SK-N-SH (cell line): ENCODE data around the gene BTG4. TPM values are rescaled to one million over a fixed set of nuclear protein-coding genes. Genes with fewer than 3 reads are reported as not detected.

Experiments
- CTCF ChIA-PET: fragments of 300-600, 350-600 bp; formaldehyde crosslinking; extraction: SDS; loops from one replicate; lab custom pipeline; 2021; lab: Yijun Ruan, JAX
- POLR2A ChIA-PET: fragments of 350-600 bp; sonication (Branson Sonifier 250); formaldehyde crosslinking; extraction: SDS; loops from one replicate; lab custom pipeline; 2020; ENCODE audit warnings: antibody characterized with exemption, inconsistent platforms; lab: Yijun Ruan, JAX
- DNase-seq: peaks from one replicate; pipeline ENCODE4 v3.0.0; 2012
- H2AFZ ChIP-seq: fragments of 200-600 bp; sonication (generic); 2 replicates; pipeline ENCODE4 v1.8.1; 2016; ENCODE audit warnings: antibody characterized with exemption, mild to moderate bottlenecking, low read depth
- H3F3A ChIP-seq: fragments of 200-600 bp; sonication (generic); replicated peaks from 2 replicates; pipeline ENCODE3; 2016; ENCODE audit warnings: antibody characterized with exemption, mild to moderate bottlenecking; ENCODE audit not compliant: insufficient read depth
- H3K27ac ChIP-seq, 2 experiments: fragments of 200-500 bp in 1 of 2; fragments of 200-600 bp in 1 of 2; sonication (Bioruptor generic) in 1 of 2; sonication (generic), shearing (Covaris generic) in 1 of 2; 2 replicates each; pipeline versions ENCODE4 v1.5.1 to v1.6.1; 2014 to 2016; ENCODE audit warnings: low read depth in 2 of 2, inconsistent platforms in 1 of 2, low read length in 1 of 2, mild to moderate bottlenecking in 1 of 2, mixed read lengths in 1 of 2
- H3K27me3 ChIP-seq: fragments of 200-600 bp; sonication (generic), shearing (Covaris generic); 2 replicates; pipeline ENCODE4 v1.6.1; 2016; ENCODE audit warnings: mixed run types; ENCODE audit not compliant: insufficient read depth
- H3K36me3 ChIP-seq, 2 experiments: fragments of 200-500 bp in 1 of 2; fragments of 200-600 bp in 1 of 2; sonication (Bioruptor generic) in 1 of 2; sonication (generic) in 1 of 2; replicated peaks in 1 of 2; 2 replicates each; pipeline versions ENCODE3 to v1.5.1; 2014 to 2016; ENCODE audit warnings: low read length in 1 of 2, mild to moderate bottlenecking in 1 of 2; ENCODE audit not compliant: insufficient read depth in 2 of 2, control insufficient read depth in 1 of 2
- H3K4me1 ChIP-seq, 2 experiments: fragments of 200-500 bp in 1 of 2; fragments of 200-600 bp in 1 of 2; sonication (Bioruptor generic) in 1 of 2; sonication (generic), shearing (Covaris generic) in 1 of 2; 2 replicates each; pipeline versions ENCODE4 v1.5.1 to v1.6.1; 2014 to 2016; ENCODE audit warnings: low read depth in 1 of 2, low read length in 1 of 2, mixed run types in 1 of 2; ENCODE audit not compliant: insufficient read depth in 2 of 2, control insufficient read depth in 1 of 2
- H3K4me2 ChIP-seq: fragments of 200-600 bp; sonication (generic), shearing (Covaris generic); 2 replicates; pipeline ENCODE4 v1.6.1; 2017; ENCODE audit warnings: mixed run types
- H3K4me3 ChIP-seq, 2 experiments: fragments of 200-500 bp in 1 of 2; fragments of 200-600 bp in 1 of 2; sonication (Bioruptor generic) in 1 of 2; sonication (generic), shearing (Covaris generic) in 1 of 2; 2 replicates each; pipeline versions ENCODE4 v1.5.1 to v1.8.1; 2014 to 2016; ENCODE audit warnings: low read depth in 2 of 2, inconsistent platforms in 1 of 2, low read length in 1 of 2, mild to moderate bottlenecking in 1 of 2, mixed read lengths in 1 of 2, moderate library complexity in 1 of 2
- H3K79me2 ChIP-seq: fragments of 200-600 bp; sonication (generic); 2 replicates; pipeline ENCODE4 v1.8.1; 2017; ENCODE audit warnings: mild to moderate bottlenecking; ENCODE audit not compliant: insufficient read depth
- H3K9ac ChIP-seq: fragments of 200-600 bp; sonication (generic); 2 replicates; pipeline ENCODE4 v1.6.1; 2017; ENCODE audit warnings: mixed run types
- H3K9me2 ChIP-seq: fragments of 200-600 bp; sonication (generic); 2 replicates; pipeline ENCODE4 v1.6.1; 2017; ENCODE audit warnings: mixed run types
- H3K9me3 ChIP-seq: fragments of 200-600 bp; sonication (generic); 2 replicates; pipeline ENCODE4 v1.6.1; 2017; ENCODE audit warnings: mixed run types, mild to moderate bottlenecking, moderate library complexity
- H4K20me1 ChIP-seq: fragments of 200-600 bp; sonication (generic); 2 replicates; pipeline ENCODE4 v1.6.1; 2017; ENCODE audit warnings: mild to moderate bottlenecking, mixed run types; ENCODE audit not compliant: insufficient read depth
- ELF1 ChIP-seq: IDR thresholded peaks from 2 replicates; pipeline ENCODE4 v1.4.0; 2012
- EZH2phosphoT487 ChIP-seq: fragments of 200-600 bp; sonication (generic); IDR thresholded peaks from 2 replicates; pipeline ENCODE4 v1.6.1; 2017; ENCODE audit warnings: low read depth, mixed run types, mild to moderate bottlenecking, antibody characterized with exemption, moderate library complexity, borderline replicate concordance
- FOSL2 ChIP-seq: IDR thresholded peaks from 2 replicates; pipeline ENCODE4 v1.4.0; 2012; ENCODE audit warnings: low read depth, mild to moderate bottlenecking, moderate library complexity, borderline replicate concordance
- FOXJ3 ChIP-seq: sonication (generic); formaldehyde crosslinking; IDR thresholded peaks from 2 replicates; pipeline ENCODE4 v1.5.1; 2020; ENCODE audit warnings: mild to moderate bottlenecking, missing genetic modification reagents
- FOXM1 ChIP-seq: IDR thresholded peaks from 2 replicates; pipeline ENCODE4 v1.4.0; 2012; ENCODE audit warnings: low read depth, mild to moderate bottlenecking
- GABPA ChIP-seq: IDR thresholded peaks from 2 replicates; pipeline ENCODE4 v1.4.0; 2012; ENCODE audit warnings: low read depth, mild to moderate bottlenecking
- GATA2 ChIP-seq: sonication (generic); formaldehyde crosslinking; IDR thresholded peaks from 2 replicates; pipeline ENCODE4 v1.5.0; 2020; ENCODE audit warnings: mild to moderate bottlenecking, missing genetic modification reagents
- MEF2A ChIP-seq: IDR thresholded peaks from 2 replicates; pipeline ENCODE4 v1.4.0; 2012; ENCODE audit warnings: low read depth, borderline replicate concordance
- PBX3 ChIP-seq: IDR thresholded peaks from 2 replicates; pipeline ENCODE4; 2012
- RAD21 ChIP-seq: IDR thresholded peaks from 2 replicates; pipeline ENCODE4 v1.6.1; 2012; ENCODE audit warnings: mild to moderate bottlenecking, low read length
- SIN3A ChIP-seq: IDR thresholded peaks from 2 replicates; pipeline ENCODE4 v1.6.1; 2012; ENCODE audit warnings: low read depth, mild to moderate bottlenecking, low read length, moderate library complexity, borderline replicate concordance
- TAF1 ChIP-seq: IDR thresholded peaks from 2 replicates; pipeline ENCODE4 v1.6.1; 2012; ENCODE audit warnings: low read depth, mild to moderate bottlenecking, low read length, moderate library complexity, borderline replicate concordance
- TEAD4 ChIP-seq: IDR thresholded peaks from 2 replicates; pipeline ENCODE4 v1.4.0; 2012; ENCODE audit warnings: mild to moderate bottlenecking, borderline replicate concordance; ENCODE audit not compliant: insufficient read depth
- ZBTB33 ChIP-seq: IDR thresholded peaks from 2 replicates; pipeline ENCODE4 v1.4.0; 2012; ENCODE audit warnings: low read depth, borderline replicate concordance
- WGBS: methylation state at CpG from one replicate; pipeline ENCODE4 v1.1.6; 2017; ENCODE audit warnings: low lambda C conversion rate; 5-methylcytosine and 5-hydroxymethylcytosine counted together
- polyA plus RNA-seq, 3 experiments: library from polyadenylated mRNA; depleted of rRNA; stranded (reverse); fragments of >200 nt; gene quantifications; 2 replicates each; pipeline ENCODE4 v1.2.3, GENCODE V29; 2012
- TF ChIP-seq, protein P1 (sequence below): IDR thresholded peaks from 2 replicates; pipeline ENCODE4 v1.6.1; 2012; ENCODE audit warnings: mild to moderate bottlenecking, low read depth, low read length, moderate library complexity

Gene BTG4
- polyA plus RNA-seq, 1 of the 3 experiments (the other 2 are of a cell fraction) = 0.26 TPM

DNA sequence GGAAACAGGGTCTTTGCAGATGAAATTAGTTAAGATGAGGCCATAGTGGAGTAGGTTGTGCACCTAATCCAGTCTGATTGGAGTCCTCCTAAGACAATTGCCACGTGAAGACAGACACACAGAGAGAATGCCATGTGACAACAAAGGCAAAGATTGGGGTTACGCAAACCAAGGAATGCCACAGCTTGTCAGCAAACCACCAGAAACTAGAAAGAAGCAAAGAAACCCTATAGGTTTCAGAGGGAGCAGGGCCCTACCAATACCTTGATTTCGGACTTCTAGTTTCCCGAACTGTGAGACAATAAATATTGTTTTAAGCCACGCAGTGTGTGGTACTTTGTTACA, 20.2 kb upstream of the BTG4 start:
- peak overlapping the region; percentile 59; the same call in 1 of the 2 replicates for H3K4me2 ChIP-seq
- ChIA-PET CTCF (interaction anchor here (1.7 kb wide), 1 partner anchor 78 kb away, joined by 4 read pairs; no protein-coding TSS in a partner anchor), POLR2A (no interaction called here)
- H3K9me3 ChIP-seq = no peaks in the 10 kb centered on the region
- TF ChIP-seq PBX3 (no peak), GATA2 (no peak), GABPA (no peak), ELF1 (no peak), EZH2phosphoT487 (no peak), FOSL2 (no peak), SIN3A (no peak), FOXJ3 (CRISPR knock-in tag) (no peak), MEF2A (no peak), TEAD4 (no peak), FOXM1 (no peak)
- TF ChIP-seq, protein P1, sequence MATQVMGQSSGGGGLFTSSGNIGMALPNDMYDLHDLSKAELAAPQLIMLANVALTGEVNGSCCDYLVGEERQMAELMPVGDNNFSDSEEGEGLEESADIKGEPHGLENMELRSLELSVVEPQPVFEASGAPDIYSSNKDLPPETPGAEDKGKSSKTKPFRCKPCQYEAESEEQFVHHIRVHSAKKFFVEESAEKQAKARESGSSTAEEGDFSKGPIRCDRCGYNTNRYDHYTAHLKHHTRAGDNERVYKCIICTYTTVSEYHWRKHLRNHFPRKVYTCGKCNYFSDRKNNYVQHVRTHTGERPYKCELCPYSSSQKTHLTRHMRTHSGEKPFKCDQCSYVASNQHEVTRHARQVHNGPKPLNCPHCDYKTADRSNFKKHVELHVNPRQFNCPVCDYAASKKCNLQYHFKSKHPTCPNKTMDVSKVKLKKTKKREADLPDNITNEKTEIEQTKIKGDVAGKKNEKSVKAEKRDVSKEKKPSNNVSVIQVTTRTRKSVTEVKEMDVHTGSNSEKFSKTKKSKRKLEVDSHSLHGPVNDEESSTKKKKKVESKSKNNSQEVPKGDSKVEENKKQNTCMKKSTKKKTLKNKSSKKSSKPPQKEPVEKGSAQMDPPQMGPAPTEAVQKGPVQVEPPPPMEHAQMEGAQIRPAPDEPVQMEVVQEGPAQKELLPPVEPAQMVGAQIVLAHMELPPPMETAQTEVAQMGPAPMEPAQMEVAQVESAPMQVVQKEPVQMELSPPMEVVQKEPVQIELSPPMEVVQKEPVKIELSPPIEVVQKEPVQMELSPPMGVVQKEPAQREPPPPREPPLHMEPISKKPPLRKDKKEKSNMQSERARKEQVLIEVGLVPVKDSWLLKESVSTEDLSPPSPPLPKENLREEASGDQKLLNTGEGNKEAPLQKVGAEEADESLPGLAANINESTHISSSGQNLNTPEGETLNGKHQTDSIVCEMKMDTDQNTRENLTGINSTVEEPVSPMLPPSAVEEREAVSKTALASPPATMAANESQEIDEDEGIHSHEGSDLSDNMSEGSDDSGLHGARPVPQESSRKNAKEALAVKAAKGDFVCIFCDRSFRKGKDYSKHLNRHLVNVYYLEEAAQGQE = no peak
- no peaks in the 10 kb centered on the region for H4K20me1 ChIP-seq
- H3K79me2 ChIP-seq = no peaks in the 10 kb centered on the region
- H3K4me3 ChIP-seq = no peak overlapping the region
- WGBS = 90% methylated on average over 5 of the region's 5 CpGs
- H3K9ac ChIP-seq = 0 out of 2 replicates have a peak overlapping the region, but pooled peaks have one; percentile 71
- peaks cover 0 to 23% of the 10 kb centered on the region in 2 experiments for H3K4me1 ChIP-seq
- peak overlapping the region; percentile 67; the same call in 1 of the 2 replicates for H2AFZ ChIP-seq
- H3K27me3 ChIP-seq = no peaks in the 10 kb centered on the region
- no peak for DNase-seq
- H3K9me2 ChIP-seq = no peaks in the 10 kb centered on the region
- no peaks in the 10 kb centered on the region for H3K36me3 ChIP-seq
- peak overlapping the region; percentile 3 to 91; a peak in 3 of 4 replicates for H3K27ac ChIP-seq
- peaks cover 62% of the 10 kb centered on the region for H3F3A ChIP-seq

- H3K9me3 ChIP-seq = no peaks in the 10 kb centered on the region
- no peaks in the 10 kb centered on the region for H4K20me1 ChIP-seq
- H3F3A ChIP-seq = peaks cover 62% of the 10 kb centered on the region
- H3K79me2 ChIP-seq = no peaks in the 10 kb centered on the region
- no peak overlapping the region for H3K4me3 ChIP-seq
- CTCF ChIA-PET = interaction anchor here (0.8 to 1.7 kb wide), 3 partner anchors 19 to 109 kb away, joined by 3 to 4 read pairs (median 4); no protein-coding TSS in a partner anchor
- H3K27ac ChIP-seq = peak overlapping the region; percentile 64 to 91; a peak in 3 of 4 replicates
- POLR2A ChIA-PET = no interaction called here
- peak overlapping the region; percentile 71 for H3K9ac ChIP-seq
- H3K27me3 ChIP-seq = no peaks in the 10 kb centered on the region
- peak overlapping the region; percentile 59; the same call in 1 of the 2 replicates for H3K4me2 ChIP-seq
- DNase-seq = no peak
- peaks cover 0 to 28% of the 10 kb centered on the region in 2 experiments for H3K4me1 ChIP-seq
- WGBS = 49% methylated on average over 9 of the region's 9 CpGs
- H3K9me2 ChIP-seq = no peaks in the 10 kb centered on the region
- no peaks in the 10 kb centered on the region for H3K36me3 ChIP-seq
- peak overlapping the region; percentile 67; the same call in 1 of the 2 replicates for H2AFZ ChIP-seq
- TF ChIP-seq SIN3A = peak; percentile 60; the same call in 1 of the 2 replicates
- TF ChIP-seq MEF2A = 0 out of 2 replicates have a peak, but pooled peaks have one; percentile 12
- TF ChIP-seq RAD21 = no peak
- peak; percentile 47; the same call in 1 of the 2 replicates for TF ChIP-seq TAF1
- TF ChIP-seq, protein P1 = peak; percentile 59
- no peak for TF ChIP-seq ZBTB33
- no peak for TF ChIP-seq EZH2phosphoT487
Measured at GRCh38 chr11:111531687-111532364, 19.6 kb upstream of the BTG4 start.
